HepG2 (cell line): ENCODE measurements around the gene TBC1D1. TPM values are rescaled to one million over a fixed set of nuclear protein-coding genes. Genes with fewer than 3 reads are reported as not detected.

Experiments used
- CEBPG ChIP-seq: IDR thresholded peaks from 2 replicates; pipeline ENCODE4 v1.6.1; 2016
- HINFP ChIP-seq: sonication (generic); formaldehyde crosslinking; IDR thresholded peaks from 2 replicates; pipeline ENCODE4 v1.4.0; 2020; ENCODE audit warnings: low read depth, mild to moderate bottlenecking, missing genetic modification reagents
- HOXA3 ChIP-seq: sonication (generic); formaldehyde crosslinking; IDR thresholded peaks from 2 replicates; pipeline ENCODE4 v1.5.0; 2020; ENCODE audit warnings: missing genetic modification reagents
- MTA3 ChIP-seq: sonication (generic); formaldehyde crosslinking; IDR thresholded peaks from 2 replicates; pipeline ENCODE4 v1.4.0; 2020; ENCODE audit warnings: missing genetic modification reagents
- MYPOP ChIP-seq: sonication (generic); formaldehyde crosslinking; IDR thresholded peaks from 2 replicates; pipeline ENCODE4 v1.8.1; 2023; ENCODE audit warnings: mild to moderate bottlenecking, moderate library complexity, missing genetic modification reagents
- NR2F2 ChIP-seq: IDR thresholded peaks from 2 replicates; pipeline ENCODE4 v1.6.1; 2012; ENCODE audit warnings: low read depth, inconsistent platforms, borderline replicate concordance
- PHF8 ChIP-seq: sonication (generic); formaldehyde crosslinking; IDR thresholded peaks from 2 replicates; pipeline ENCODE4 v1.5.0; 2020; ENCODE audit warnings: missing genetic modification reagents
- SIX1 ChIP-seq: sonication (generic); formaldehyde crosslinking; IDR thresholded peaks from 2 replicates; pipeline ENCODE4 v1.4.0; 2020; ENCODE audit warnings: missing genetic modification reagents, borderline replicate concordance
- SMC3 ChIP-seq: IDR thresholded peaks from 2 replicates; pipeline ENCODE4 v1.6.1; 2011; ENCODE audit warnings: low read length, improper control_type of control experiment
- SNRNP70 ChIP-seq: fragments of 200-400 bp; formaldehyde crosslinking; IDR thresholded peaks from 2 replicates; pipeline ENCODE4 v1.6.1; 2017; ENCODE audit warnings: mild to moderate bottlenecking, low read depth, low read length, moderate library complexity
- THAP11 ChIP-seq: IDR thresholded peaks from 2 replicates; pipeline ENCODE4 v1.6.1; 2016; ENCODE audit warnings: missing biosample characterization, missing genetic modification reagents
- ZBTB38 ChIP-seq: sonication (generic); formaldehyde crosslinking; IDR thresholded peaks from 2 replicates; pipeline ENCODE4 v1.5.1; 2020; ENCODE audit warnings: mild to moderate bottlenecking, missing genetic modification reagents
- ZBTB7B ChIP-seq: sonication (generic); formaldehyde crosslinking; IDR thresholded peaks from 2 replicates; pipeline ENCODE4 v1.4.0; 2020; ENCODE audit warnings: missing genetic modification reagents
- ZHX2 ChIP-seq, 2 experiments: sonication (generic) in 1 of 2; formaldehyde crosslinking in 1 of 2; IDR thresholded peaks; 2 replicates each; pipeline versions ENCODE4 v1.6.1 to v1.9.0; 2014 to 2022; ENCODE audit warnings: antibody characterized with exemption in 1 of 2, borderline replicate concordance in 1 of 2, inconsistent platforms in 1 of 2, low read depth in 1 of 2, missing genetic modification reagents in 1 of 2
- ZNF180 ChIP-seq: sonication (generic); formaldehyde crosslinking; IDR thresholded peaks from 2 replicates; pipeline ENCODE4 v1.4.0; 2020; ENCODE audit warnings: low read depth, missing genetic modification reagents, borderline replicate concordance
- ZNF225 ChIP-seq: sonication (generic); formaldehyde crosslinking; IDR thresholded peaks from 2 replicates; pipeline ENCODE4 v1.4.0; 2020; ENCODE audit warnings: mild to moderate bottlenecking, missing genetic modification reagents
- ZNF256 ChIP-seq: sonication (generic); formaldehyde crosslinking; conservative IDR thresholded peaks from 2 replicates; pipeline ENCODE4 v1.4.0; 2020; ENCODE audit warnings: missing genetic modification reagents
- ZNF441 ChIP-seq: sonication (generic); formaldehyde crosslinking; IDR thresholded peaks from 2 replicates; pipeline ENCODE4 v1.7.0; 2021; ENCODE audit warnings: missing genetic modification reagents, borderline replicate concordance
- ZNF598 ChIP-seq: sonication (generic); formaldehyde crosslinking; IDR thresholded peaks from 2 replicates; pipeline ENCODE4 v1.5.1; 2020; ENCODE audit warnings: mild to moderate bottlenecking, missing genetic modification reagents, borderline replicate concordance
- ZNF670 ChIP-seq: sonication (generic); formaldehyde crosslinking; IDR thresholded peaks from 2 replicates; pipeline ENCODE4 v1.8.0; 2022; ENCODE audit warnings: mild to moderate bottlenecking, missing genetic modification reagents, borderline replicate concordance
- ZNF770 ChIP-seq: sonication (generic); formaldehyde crosslinking; IDR thresholded peaks from 2 replicates; pipeline ENCODE4 v1.5.0; 2020; ENCODE audit warnings: mild to moderate bottlenecking, missing genetic modification reagents
- ZSCAN30 ChIP-seq: sonication (generic); formaldehyde crosslinking; IDR thresholded peaks from 2 replicates; pipeline ENCODE4 v1.5.0; 2020; ENCODE audit warnings: mild to moderate bottlenecking, missing genetic modification reagents
- polyA plus RNA-seq, 8 experiments: library from polyadenylated mRNA; depleted of rRNA in 3 of 8; stranded (reverse) in 7 of 8; unstranded in 1 of 8; fragments of >200 nt; fragmentation: Illumina TruSeq in 4 of 8; extraction: Trizol in 4 of 8; gene quantifications; 2 replicates each; pipeline versions ENCODE4 v1.2.1 to v1.2.3, GENCODE V29; 2011 to 2016; ENCODE audit warnings: low read depth in 4 of 8, missing spikeins in 1 of 8, mixed read lengths in 1 of 8; ENCODE audit not compliant: insufficient read depth in 1 of 8
- total RNA-seq, 5 experiments: library from RNA; depleted of rRNA; stranded (reverse); fragments of >200 nt; fragmentation: Illumina TruSeq; extraction: Trizol; gene quantifications; 2 replicates each; pipeline ENCODE4 v1.2.3, GENCODE V29; 2016; ENCODE audit warnings: low read depth in 1 of 5

TBC1D1 gene
- total and polyA plus RNA-seq, 2 of the 13 experiments (the other 11 are each of a cell fraction or from before 2014, with no cell fraction given): 37.3 to 62.8 TPM

- TF ChIP-seq PHF8 (no peak), MYPOP (CRISPR knock-in tag) (no peak), HOXA3 (peak; percentile 35; the same call in 1 of the 2 replicates), CEBPG (CRISPR knock-in tag) (peak; percentile 58; the same call in 1 of the 2 replicates), ZNF598 (no peak), ZNF256 (CRISPR knock-in tag) (no peak), HINFP (no peak), MTA3 (CRISPR knock-in tag) (no peak), SIX1 (CRISPR knock-in tag) (no peak), ZNF770 (no peak), THAP11 (no peak), ZNF670 (no peak), ZBTB7B (CRISPR knock-in tag) (no peak), ZNF180 (CRISPR knock-in tag) (no peak), ZHX2 (IDR thresholded peaks at IDR 0.05; ENCODE audit: low read depth) (no peak), ZHX2 (CRISPR knock-in tag; IDR thresholded peaks at IDR 0.05; ENCODE audit: borderline replicate concordance) (no peak), ZSCAN30 (CRISPR knock-in tag) (no peak), ZNF441 (CRISPR knock-in tag) (no peak), ZBTB38 (peak; percentile 93), NR2F2 (no peak), SNRNP70 (no peak), ZNF225 (CRISPR knock-in tag) (no peak), SMC3 (no peak)
Measured at GRCh38 chr4:38037612-38038011, 146.7 kb downstream of the TBC1D1 start (continued).
